Mesodermal cell (in vitro differentiated cells): ENCODE results near the gene TWIST2.
A peak's percentile ranks its signal among the peaks of the same experiment; 100 is the strongest.

Experiments used
- H3K27ac ChIP-seq: 2 replicates; pipeline ENCODE4 v1.7.0; 2013; ENCODE audit warnings: mild to moderate bottlenecking, low read depth, low read length, moderate library complexity; ENCODE audit not compliant: severe bottlenecking
- H3K36me3 ChIP-seq: 2 replicates; pipeline ENCODE4 v1.7.1; 2013; ENCODE audit warnings: mild to moderate bottlenecking, low read length, moderate library complexity; ENCODE audit not compliant: control insufficient read depth, insufficient read depth
- H3K4me1 ChIP-seq: one replicate; pipeline ENCODE4 v1.7.1; 2013; ENCODE audit warnings: mild to moderate bottlenecking, low read length; ENCODE audit not compliant: insufficient read depth, control insufficient read depth, poor library complexity, severe bottlenecking
- H3K4me3 ChIP-seq: 2 replicates; pipeline ENCODE4 v1.7.0; 2013; ENCODE audit warnings: low read length, control low read depth, mild to moderate bottlenecking; ENCODE audit not compliant: insufficient read depth, poor library complexity, severe bottlenecking; ENCODE audit errors: extremely low read depth
- H3K9me3 ChIP-seq: 2 replicates; pipeline ENCODE4 v1.7.1; 2013; ENCODE audit warnings: mild to moderate bottlenecking, low read length, moderate library complexity; ENCODE audit not compliant: control insufficient read depth
- WGBS, 2 experiments: methylation state at CpG; one replicate each; pipeline ENCODE4 v1.1.5; 2013; ENCODE audit warnings: missing lambda C conversion rate in 2 of 2; ENCODE audit not compliant: insufficient coverage in 2 of 2; 5-methylcytosine and 5-hydroxymethylcytosine counted together

The TWIST2 gene

GRCh38 chr2:238891457-238892203 lies 43.7 kb downstream of the TWIST2 start:
- H3K27ac ChIP-seq: no peak overlapping the region
- 89 to 92% methylated on average over 24 to 25 of the region's 29 CpGs for WGBS, 2 experiments

GRCh38 chr2:238892204-238892500 lies 44.3 kb downstream of the TWIST2 start:
- no peaks in the 10 kb centered on the region for H3K36me3 ChIP-seq
- no peak overlapping the region for H3K27ac ChIP-seq
- H3K4me3 ChIP-seq: no peak overlapping the region
- 98 to 99% methylated on average over 7 to 12 of the region's 14 CpGs for WGBS, 2 experiments
- no peaks in the 10 kb centered on the region for H3K9me3 ChIP-seq
- H3K4me1 ChIP-seq: peaks cover 18% of the 10 kb centered on the region

More at GRCh38 chr2:238891457-238892203, 43.7 kb downstream of the TWIST2 start:
- Histone ChIP-seq H3K4me3 (no peak overlapping the region), H3K36me3 (no peaks in the 10 kb centered on the region), H3K9me3 (no peaks in the 10 kb centered on the region), H3K4me1 (peaks cover 13% of the 10 kb centered on the region)

- H3K9me3 ChIP-seq: no peaks in the 10 kb centered on the region
- 80 to 92% methylated on average over 2 of the region's 2 CpGs for WGBS, 2 experiments
- H3K36me3 ChIP-seq: no peaks in the 10 kb centered on the region
- no peak overlapping the region for H3K4me3 ChIP-seq
- no peak overlapping the region for H3K27ac ChIP-seq
- H3K4me1 ChIP-seq: peaks cover 25% of the 10 kb centered on the region
Observed at GRCh38 chr2:238892796-238893195, 44.9 kb downstream of the TWIST2 start.

- H3K36me3 ChIP-seq: no peaks in the 10 kb centered on the region
- H3K9me3 ChIP-seq: no peaks in the 10 kb centered on the region
- peaks cover 26% of the 10 kb centered on the region for H3K4me1 ChIP-seq
- WGBS, 2 experiments: 95 to 97% methylated on average over 29 to 30 of the region's 30 CpGs
- no peak overlapping the region for H3K4me3 ChIP-seq
- H3K27ac ChIP-seq: no peak overlapping the region
Observed at GRCh38 chr2:238893349-238894000, 45.6 kb downstream of the TWIST2 start.

GRCh38 chr2:238894226-238894949 lies 46.5 kb downstream of the TWIST2 start:
- 90 to 100% methylated on average over 8 to 10 of the region's 13 CpGs for WGBS, 2 experiments
- Histone ChIP-seq H3K27ac (no peak overlapping the region), H3K36me3 (no peaks in the 10 kb centered on the region), H3K4me3 (no peak overlapping the region), H3K9me3 (no peaks in the 10 kb centered on the region), H3K4me1 (peaks cover 26% of the 10 kb centered on the region)

GRCh38 chr2:238894950-238895298 lies 47.0 kb downstream of the TWIST2 start:
- 88 to 94% methylated on average over 9 to 10 of the region's 10 CpGs for WGBS, 2 experiments
- Histone ChIP-seq H3K36me3 (no peaks in the 10 kb centered on the region), H3K9me3 (no peaks in the 10 kb centered on the region), H3K4me3 (no peak overlapping the region), H3K4me1 (peaks cover 26% of the 10 kb centered on the region), H3K27ac (no peak overlapping the region)

GRCh38 chr2:238895361-238895882 lies 47.5 kb downstream of the TWIST2 start:
- WGBS, 2 experiments: 68 to 77% methylated on average over 10 to 19 of the region's 20 CpGs
- Histone ChIP-seq H3K27ac (peak overlapping the region; percentile 86), H3K36me3 (no peaks in the 10 kb centered on the region), H3K4me1 (peaks cover 26% of the 10 kb centered on the region), H3K9me3 (no peaks in the 10 kb centered on the region), H3K4me3 (no peak overlapping the region)

- Histone ChIP-seq H3K4me3 (no peak overlapping the region), H3K9me3 (no peaks in the 10 kb centered on the region), H3K4me1 (peaks cover 30% of the 10 kb centered on the region), H3K27ac (peak overlapping the region; percentile 86), H3K36me3 (no peaks in the 10 kb centered on the region)
- 25 to 38% methylated on average over 9 to 16 of the region's 27 CpGs for WGBS, 2 experiments
Observed at GRCh38 chr2:238895891-238896600, 48.2 kb downstream of the TWIST2 start.

- Histone ChIP-seq H3K9me3 (no peaks in the 10 kb centered on the region), H3K36me3 (no peaks in the 10 kb centered on the region), H3K4me3 (no peak overlapping the region), H3K27ac (no peak overlapping the region), H3K4me1 (peaks cover 31% of the 10 kb centered on the region)
- WGBS, 2 experiments: 75 to 87% methylated on average over 3 to 5 of the region's 5 CpGs
Observed at GRCh38 chr2:238896641-238897040, 48.8 kb downstream of the TWIST2 start.

GRCh38 chr2:238897122-238897880 lies 49.4 kb downstream of the TWIST2 start:
- WGBS, 2 experiments: 72 to 96% methylated on average over 9 of the region's 19 CpGs
- Histone ChIP-seq H3K36me3 (no peaks in the 10 kb centered on the region), H3K9me3 (no peaks in the 10 kb centered on the region), H3K27ac (no peak overlapping the region), H3K4me1 (peaks cover 31% of the 10 kb centered on the region), H3K4me3 (no peak overlapping the region)
